Testis (tissue), 2 donors: Measurements from ENCODE around the gene CARD14.

Experiments used
- POLR2A ChIP-seq: fragments of 450-650 bp; IDR thresholded peaks from one replicate; pipeline ENCODE4 v1.6.1; 2017; ENCODE audit warnings: antibody characterized with exemption, mild to moderate bottlenecking, moderate library complexity
- TF ChIP-seq, protein P1 (sequence below), 3 experiments: fragments of 450-650 bp in 2 of 3; fragments of 200-600 bp in 1 of 3; sonication (generic) in 1 of 3; IDR thresholded peaks; one replicate each; pipeline ENCODE4 v1.5.1; 2016 to 2019; ENCODE audit warnings: antibody characterized with exemption in 3 of 3, mild to moderate bottlenecking in 2 of 3, moderate library complexity in 1 of 3

DNA sequence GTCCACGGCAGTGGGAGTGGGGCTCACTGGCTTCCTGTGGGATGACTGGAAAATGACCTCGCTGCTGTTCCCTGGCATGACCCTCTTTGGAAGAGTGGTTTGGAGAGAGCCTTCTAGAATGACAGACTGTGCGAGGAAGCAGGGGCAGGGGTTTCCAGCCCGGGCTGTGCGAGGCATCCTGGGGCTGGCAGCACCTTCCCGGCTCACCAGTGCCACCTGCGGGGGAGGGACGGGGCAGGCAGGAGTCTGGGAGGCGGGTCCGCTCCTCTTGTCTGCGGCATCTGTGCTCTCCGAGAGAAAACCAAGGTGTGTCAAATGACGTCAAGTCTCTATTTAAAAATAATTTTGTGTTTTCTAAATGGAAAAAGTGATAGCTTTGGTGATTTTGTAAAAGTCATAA is 83.0 kb downstream of the CARD14 start:
- TF ChIP-seq, protein P1, sequence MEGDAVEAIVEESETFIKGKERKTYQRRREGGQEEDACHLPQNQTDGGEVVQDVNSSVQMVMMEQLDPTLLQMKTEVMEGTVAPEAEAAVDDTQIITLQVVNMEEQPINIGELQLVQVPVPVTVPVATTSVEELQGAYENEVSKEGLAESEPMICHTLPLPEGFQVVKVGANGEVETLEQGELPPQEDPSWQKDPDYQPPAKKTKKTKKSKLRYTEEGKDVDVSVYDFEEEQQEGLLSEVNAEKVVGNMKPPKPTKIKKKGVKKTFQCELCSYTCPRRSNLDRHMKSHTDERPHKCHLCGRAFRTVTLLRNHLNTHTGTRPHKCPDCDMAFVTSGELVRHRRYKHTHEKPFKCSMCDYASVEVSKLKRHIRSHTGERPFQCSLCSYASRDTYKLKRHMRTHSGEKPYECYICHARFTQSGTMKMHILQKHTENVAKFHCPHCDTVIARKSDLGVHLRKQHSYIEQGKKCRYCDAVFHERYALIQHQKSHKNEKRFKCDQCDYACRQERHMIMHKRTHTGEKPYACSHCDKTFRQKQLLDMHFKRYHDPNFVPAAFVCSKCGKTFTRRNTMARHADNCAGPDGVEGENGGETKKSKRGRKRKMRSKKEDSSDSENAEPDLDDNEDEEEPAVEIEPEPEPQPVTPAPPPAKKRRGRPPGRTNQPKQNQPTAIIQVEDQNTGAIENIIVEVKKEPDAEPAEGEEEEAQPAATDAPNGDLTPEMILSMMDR (IDR thresholded peaks at IDR 0.05): peak in 1 of 3 experiments; percentile 19
- no peak for TF ChIP-seq POLR2A
